A549 (cell line): ENCODE results near the gene AK8. TPM values are rescaled to one million over a fixed set of nuclear protein-coding genes. Genes with fewer than 3 reads are reported as not detected.

Experiments used
- ATAC-seq, 2 experiments: fragments of 200-7000 bp in 1 of 2; fragments of >200 bp in 1 of 2; cut with Nextera tagmentation in 1 of 2; cut with Tn5 transposase in 1 of 2; 3 replicates each; pipeline versions ENCODE4 v1.8.0 to v1.9.1; 2018 to 2020; ENCODE audit warnings: mild to moderate bottlenecking in 1 of 2, moderate library complexity in 1 of 2
- CTCF ChIA-PET: fragments of 300-600 bp; sonication (Branson Sonifier 250); formaldehyde crosslinking; extraction: SDS; loops from one replicate; lab custom pipeline; 2021; ENCODE audit warnings: antibody characterized with exemption, inconsistent platforms; lab: Yijun Ruan, JAX
- POLR2A ChIA-PET: fragments of 350-600 bp; formaldehyde crosslinking; extraction: SDS; loops from one replicate; lab custom pipeline; 2021; ENCODE audit warnings: antibody characterized with exemption, inconsistent platforms; lab: Yijun Ruan, JAX
- DNase-seq, 2 experiments: peaks; one replicate each; pipeline versions ENCODE4 v3.0.0 to v3.0.0-alpha.2; 2011 to 2016; ENCODE audit warnings: low read depth in 1 of 2, low spot score in 1 of 2
- FAIRE-seq: peaks from 2 replicates; lab custom pipeline; 2011; peaks lifted over from hg19 to GRCh38; lab: Jason Lieb, UNC
- H3K27ac ChIP-seq, 2 experiments: fragments of >200 bp; sonication (Bioruptor Twin); formaldehyde crosslinking; 3 replicates each; pipeline ENCODE4 v1.5.1; 2016 to 2017
- H3K4me1 ChIP-seq: fragments of >200 bp; sonication (Bioruptor Twin); formaldehyde crosslinking; 3 replicates; pipeline ENCODE4 v1.6.1; 2016
- H3K4me2 ChIP-seq: fragments of >200 bp; sonication (Bioruptor Twin); formaldehyde crosslinking; 3 replicates; pipeline ENCODE4 v1.6.1; 2016
- H3K4me3 ChIP-seq: fragments of >200 bp; sonication (Bioruptor Twin); formaldehyde crosslinking; 3 replicates; pipeline ENCODE4 v1.5.1; 2016
- H3K9me3 ChIP-seq: fragments of >200 bp; sonication (Bioruptor Twin); formaldehyde crosslinking; 3 replicates; pipeline ENCODE4 v1.6.1; 2016
- BHLHE40 ChIP-seq: IDR thresholded peaks from 2 replicates; pipeline ENCODE4 v1.6.1; 2012; ENCODE audit warnings: low read depth, low read length, inconsistent platforms
- CBX8 ChIP-seq: fragments of 200-600 bp; sonication (generic); IDR thresholded peaks from 2 replicates; pipeline ENCODE4 v1.6.1; 2016
- CEBPB ChIP-seq, 2 experiments: fragments of >200 bp in 1 of 2; sonication (Bioruptor Twin) in 1 of 2; formaldehyde crosslinking in 1 of 2; IDR thresholded peaks; 2 replicates each; pipeline ENCODE4 v1.6.1; 2012 to 2016
- CHD2 ChIP-seq: fragments of 150-350 bp; IDR thresholded peaks from 2 replicates; pipeline ENCODE4 v1.6.1; 2014; ENCODE audit warnings: low read length; ENCODE audit not compliant: partially characterized antibody
- CHD4 ChIP-seq: fragments of 200-600 bp; sonication (generic); IDR thresholded peaks from 2 replicates; pipeline ENCODE4 v1.6.1; 2016; ENCODE audit warnings: antibody characterized with exemption, mild to moderate bottlenecking, borderline replicate concordance
- EHF ChIP-seq: fragments of 250-450 bp; sonication (Bioruptor Pico); IDR thresholded peaks from 2 replicates; pipeline ENCODE4 v1.5.0; 2020; ENCODE audit warnings: mild to moderate bottlenecking
- EP300 ChIP-seq, 2 experiments: fragments of >200 bp; sonication (Bioruptor Twin); formaldehyde crosslinking; IDR thresholded peaks; 2 replicates in 1 of 2; 3 replicates in 1 of 2; pipeline ENCODE4 v1.6.1; 2016 to 2017
- ESRRA ChIP-seq: fragments of 150-350 bp; IDR thresholded peaks from 2 replicates; pipeline ENCODE4 v1.6.1; 2014; ENCODE audit warnings: mild to moderate bottlenecking, low read length, borderline replicate concordance
- FOSL2 ChIP-seq, 2 experiments: fragments of 450-650 bp in 1 of 2; fragments of >200 bp in 1 of 2; sonication (Bioruptor Twin) in 1 of 2; formaldehyde crosslinking; IDR thresholded peaks; 2 replicates each; pipeline versions ENCODE4 v1.5.0 to v1.6.1; 2016 to 2020; ENCODE audit warnings: mild to moderate bottlenecking in 1 of 2, moderate library complexity in 1 of 2
- FOXS1 ChIP-seq: fragments of 250-450 bp; sonication (Bioruptor Pico); IDR thresholded peaks from 2 replicates; pipeline ENCODE4 v1.5.0; 2020; ENCODE audit warnings: mild to moderate bottlenecking, moderate library complexity
- GATA3 ChIP-seq: IDR thresholded peaks from 2 replicates; pipeline ENCODE4 v1.6.1; 2012; ENCODE audit warnings: borderline replicate concordance
- HDAC2 ChIP-seq: fragments of 200-600 bp; sonication (generic); IDR thresholded peaks from 2 replicates; pipeline ENCODE4 v1.6.1; 2016
- HOXB13 ChIP-seq: fragments of 250-450 bp; sonication (Bioruptor Pico); IDR thresholded peaks from 2 replicates; pipeline ENCODE4 v1.5.0; 2020; ENCODE audit warnings: low read depth, mild to moderate bottlenecking, moderate library complexity
- KDM5A ChIP-seq: fragments of 200-600 bp; sonication (generic); IDR thresholded peaks from 2 replicates; pipeline ENCODE4 v1.6.1; 2016; ENCODE audit warnings: antibody characterized with exemption, mild to moderate bottlenecking
- MYC ChIP-seq: IDR thresholded peaks from 2 replicates; pipeline ENCODE4 v1.6.1; 2012; ENCODE audit warnings: mild to moderate bottlenecking, inconsistent platforms, low read length, improper control_type of control experiment, borderline replicate concordance
- NPAS2 ChIP-seq: fragments of 250-450 bp; sonication (Bioruptor Pico); IDR thresholded peaks from 2 replicates; pipeline ENCODE4 v1.8.0; 2022; ENCODE audit warnings: mild to moderate bottlenecking, moderate library complexity, borderline replicate concordance
- NR3C1 ChIP-seq: fragments of >200 bp; sonication (Bioruptor Twin); formaldehyde crosslinking; IDR thresholded peaks from 3 replicates; pipeline ENCODE4 v1.6.1; 2017
- POLR2AphosphoS2 ChIP-seq: conservative IDR thresholded peaks from 2 replicates; pipeline ENCODE4 v1.6.1; 2012; ENCODE audit warnings: low read length, improper control_type of control experiment, inconsistent platforms
- RAD21 ChIP-seq, 2 experiments: fragments of >200 bp in 1 of 2; sonication (Bioruptor Twin) in 1 of 2; formaldehyde crosslinking in 1 of 2; IDR thresholded peaks in 1 of 2; conservative IDR thresholded peaks in 1 of 2; 2 replicates in 1 of 2; 3 replicates in 1 of 2; pipeline ENCODE4 v1.6.1; 2012 to 2018; ENCODE audit warnings: inconsistent platforms in 1 of 2
- RARB ChIP-seq: fragments of 250-450 bp; sonication (Bioruptor Pico); IDR thresholded peaks from 2 replicates; pipeline ENCODE4 v1.8.0; 2021; ENCODE audit warnings: mild to moderate bottlenecking, moderate library complexity
- RCOR1 ChIP-seq: fragments of 150-350 bp; IDR thresholded peaks from 2 replicates; pipeline ENCODE4 v1.6.1; 2014; ENCODE audit warnings: antibody characterized with exemption, low read length, low read depth
- SMC3 ChIP-seq: fragments of >200 bp; sonication (Bioruptor Twin); formaldehyde crosslinking; IDR thresholded peaks from 3 replicates; pipeline ENCODE4 v1.6.1; 2018; ENCODE audit warnings: inconsistent platforms
- SREBF2 ChIP-seq: fragments of 450-650 bp; IDR thresholded peaks from 2 replicates; pipeline ENCODE4 v1.6.1; 2014; ENCODE audit warnings: mild to moderate bottlenecking, moderate library complexity
- WGBS: methylation state at CpG from one replicate; pipeline ENCODE4 v1.1.6; 2017; ENCODE audit errors: missing lambda C conversion rate; 5-methylcytosine and 5-hydroxymethylcytosine counted together
- polyA plus RNA-seq, 4 experiments: library from polyadenylated mRNA; depleted of rRNA in 3 of 4; stranded (reverse); fragments of >200 nt; fragmentation: RNase III in 1 of 4; extraction: RNeasy Plus Mini Kit Qiagen cat#74134 plus additional on column Dnase treatment in 1 of 4; gene quantifications; 2 replicates in 3 of 4; 3 replicates in 1 of 4; pipeline ENCODE4 v1.2.3, GENCODE V29; 2011 to 2017
- TF ChIP-seq, protein P1 (sequence below): fragments of 250-450 bp; sonication (Bioruptor Pico); IDR thresholded peaks from 2 replicates; pipeline ENCODE4 v1.5.0; 2020; ENCODE audit warnings: low read depth, mild to moderate bottlenecking, moderate library complexity
- TF ChIP-seq, protein P2 (sequence below): fragments of 250-450 bp; sonication (Bioruptor Pico); IDR thresholded peaks from 2 replicates; pipeline ENCODE4 v1.5.0; 2021; ENCODE audit warnings: mild to moderate bottlenecking, moderate library complexity, borderline replicate concordance
- TF ChIP-seq, protein P3 (sequence below): IDR thresholded peaks from 2 replicates; pipeline ENCODE4 v1.6.1; 2012; ENCODE audit warnings: low read depth, borderline replicate concordance

AK8 gene
- polyA plus RNA-seq, 2 of the 4 experiments (the other 2 are of a cell fraction): 0.61 to 0.63 TPM

DNA sequence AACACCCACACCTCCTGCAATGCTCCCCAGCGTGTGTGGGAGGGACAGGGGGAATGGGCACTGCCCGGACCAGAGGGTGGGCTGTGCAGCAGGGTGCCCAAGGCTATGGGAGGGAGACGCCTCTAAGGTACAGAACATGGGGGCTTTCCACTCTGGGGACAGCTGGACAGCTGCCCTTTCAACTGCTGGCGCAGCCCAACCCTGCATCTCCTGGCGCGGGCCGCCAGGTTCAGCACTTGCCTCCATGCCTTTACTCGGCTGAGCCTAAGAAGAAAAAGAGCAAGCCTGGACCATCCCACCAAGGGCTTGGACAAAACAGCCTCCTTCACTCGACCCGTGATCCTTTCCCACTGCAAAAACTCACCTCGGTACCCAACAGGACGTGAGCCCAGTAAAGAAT is 15.0 kb downstream of the AK8 start:
- ChIA-PET POLR2A (no interaction called here), CTCF (no interaction called here)
- no peak for FAIRE-seq

DNA sequence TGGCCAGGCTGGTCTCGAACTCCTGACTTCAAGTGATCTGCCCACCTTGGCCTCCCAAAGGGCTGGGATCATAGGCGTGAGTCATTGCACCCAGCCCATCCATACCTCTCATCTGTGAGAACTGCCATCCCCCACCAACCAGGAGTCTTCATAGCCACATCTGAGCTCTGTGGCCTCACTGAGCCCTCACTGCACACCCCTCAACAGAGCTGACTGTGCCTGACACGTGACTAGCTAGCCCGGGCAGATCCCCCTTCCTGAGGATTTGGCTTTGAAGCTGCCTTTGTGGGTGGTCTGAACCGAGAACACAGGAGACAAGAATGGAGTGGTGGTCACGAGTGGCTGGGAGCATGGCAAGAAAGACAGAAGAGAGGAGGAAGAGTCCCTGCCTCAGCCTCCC is 15.6 kb downstream of the AK8 start:
- FAIRE-seq (no peak), ATAC-seq (no peak), DNase-seq (no peak)
- ChIA-PET CTCF (interaction anchor here (0.6 to 1.2 kb wide), 2 partner anchors 116 to 410 kb away, joined by 3 read pairs; no protein-coding TSS in a partner anchor), POLR2A (no interaction called here)
- WGBS: 56% methylated on average over 6 of the region's 6 CpGs
- H3K4me1 ChIP-seq: no peaks in the 10 kb centered on the region
- no peak for TF ChIP-seq RCOR1
- no peaks in the 10 kb centered on the region for H3K9me3 ChIP-seq
- H3K27ac ChIP-seq: no peak overlapping the region
- H3K4me3 ChIP-seq: no peak overlapping the region
- H3K4me2 ChIP-seq: no peak overlapping the region

More for the DNA sequence above, 15.0 kb downstream of the AK8 start:
- H3K4me1 ChIP-seq: no peaks in the 10 kb centered on the region
- no peaks in the 10 kb centered on the region for H3K9me3 ChIP-seq
- DNase-seq: no peak
- no peak for TF ChIP-seq RARB (CRISPR knock-in tag)
- TF ChIP-seq, protein P1, sequence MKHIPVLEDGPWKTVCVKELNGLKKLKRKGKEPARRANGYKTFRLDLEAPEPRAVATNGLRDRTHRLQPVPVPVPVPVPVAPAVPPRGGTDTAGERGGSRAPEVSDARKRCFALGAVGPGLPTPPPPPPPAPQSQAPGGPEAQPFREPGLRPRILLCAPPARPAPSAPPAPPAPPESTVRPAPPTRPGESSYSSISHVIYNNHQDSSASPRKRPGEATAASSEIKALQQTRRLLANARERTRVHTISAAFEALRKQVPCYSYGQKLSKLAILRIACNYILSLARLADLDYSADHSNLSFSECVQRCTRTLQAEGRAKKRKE (CRISPR knock-in tag): no peak
- no peak for TF ChIP-seq CEBPB (IDR thresholded peaks at IDR 0.05)
- no peak for TF ChIP-seq HOXB13 (CRISPR knock-in tag)
- no peak for TF ChIP-seq HDAC2
- no peak for TF ChIP-seq KDM5A
- ATAC-seq: no peak
- no peak overlapping the region for H3K27ac ChIP-seq
- no peak overlapping the region for H3K4me3 ChIP-seq
- WGBS: 64% methylated on average over 9 of the region's 12 CpGs
- H3K4me2 ChIP-seq: no peak overlapping the region

DNA sequence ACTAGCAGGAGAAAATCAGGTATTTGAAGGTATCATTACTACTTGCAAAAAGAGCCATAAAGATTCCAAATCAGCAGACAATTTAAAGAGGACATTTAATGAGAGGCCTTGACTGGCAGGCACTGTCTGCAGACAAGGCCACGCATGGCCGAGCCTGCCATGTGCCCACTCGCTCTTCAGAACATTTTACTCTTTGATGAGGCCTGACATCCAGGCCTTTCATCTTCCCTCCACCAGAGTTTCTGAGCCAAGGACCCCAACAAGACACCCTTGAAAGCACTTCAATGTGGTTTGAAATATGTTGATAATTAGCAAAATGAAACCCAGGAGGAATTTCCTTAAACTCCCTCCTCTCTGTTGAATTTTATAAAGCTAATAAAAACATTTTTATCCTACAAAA is 16.4 kb downstream of the AK8 start:
- no peak for FAIRE-seq
- POLR2A ChIA-PET: no interaction called here
- Histone ChIP-seq H3K4me3 (no peak overlapping the region), H3K4me1 (no peaks in the 10 kb centered on the region), H3K9me3 (no peaks in the 10 kb centered on the region), H3K4me2 (no peak overlapping the region), H3K27ac (no peak overlapping the region)
- CTCF ChIA-PET: interaction anchor here (0.6 to 1.2 kb wide), 2 partner anchors 115 to 409 kb away, joined by 3 read pairs; no protein-coding TSS in a partner anchor
- no peak for TF ChIP-seq BHLHE40
- no peak for TF ChIP-seq ESRRA
- TF ChIP-seq POLR2AphosphoS2: no peak
- no peak for TF ChIP-seq NPAS2
- TF ChIP-seq EP300 (IDR thresholded peaks at IDR 0.05): no peak
- TF ChIP-seq CEBPB (IDR thresholded peaks at IDR 0.05): no peak
- TF ChIP-seq GATA3: no peak
- no peak for TF ChIP-seq FOSL2 (IDR thresholded peaks at IDR 0.05)
- no peak for TF ChIP-seq FOSL2 (CRISPR knock-in tag; IDR thresholded peaks at IDR 0.05)
- 81% methylated on average over 3 of the region's 3 CpGs for WGBS
- no peak for ATAC-seq
- no peak for DNase-seq

DNA sequence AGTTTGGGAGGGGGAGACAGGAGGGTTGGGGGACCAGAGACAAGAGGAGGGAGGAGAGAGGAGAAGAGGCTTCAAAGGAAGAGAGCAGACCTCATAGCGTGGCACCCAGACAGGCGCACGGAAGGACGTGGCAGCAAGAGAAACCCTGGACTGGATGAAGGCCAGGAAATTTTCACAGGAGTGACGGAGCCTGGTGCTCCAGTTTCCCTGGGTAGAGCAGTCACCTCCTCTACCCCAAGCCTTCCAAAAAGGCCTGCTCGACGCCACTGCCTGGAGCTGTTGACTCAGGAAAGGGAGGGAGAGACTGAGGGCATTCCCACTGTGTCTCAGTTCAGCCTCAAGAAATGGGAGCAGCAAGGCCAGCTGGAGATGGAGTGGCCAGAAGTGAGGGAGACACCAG is 19.3 kb downstream of the AK8 start:
- ChIA-PET CTCF (interaction anchor here (1.4 kb wide), 1 partner anchor 12 kb away, joined by 4 read pairs; no protein-coding TSS in a partner anchor), POLR2A (interaction anchor here (0.6 kb wide), 1 partner anchor 43 kb away, joined by 3 read pairs; no protein-coding TSS in a partner anchor)
- TF ChIP-seq EP300 (IDR thresholded peaks at IDR 0.05) (no peak), SMC3 (no peak), SREBF2 (no peak), ESRRA (no peak), CHD4 (no peak), MYC (no peak), FOXS1 (CRISPR knock-in tag) (no peak), NR3C1 (no peak), EHF (CRISPR knock-in tag) (no peak), CBX8 (no peak), RAD21 (conservative IDR thresholded peaks at IDR 0.05 in 1 of 2, IDR thresholded peaks at IDR 0.05 in 1 of 2) (no peak), KDM5A (no peak), CHD2 (no peak), GATA3 (no peak)
- TF ChIP-seq, protein P2, sequence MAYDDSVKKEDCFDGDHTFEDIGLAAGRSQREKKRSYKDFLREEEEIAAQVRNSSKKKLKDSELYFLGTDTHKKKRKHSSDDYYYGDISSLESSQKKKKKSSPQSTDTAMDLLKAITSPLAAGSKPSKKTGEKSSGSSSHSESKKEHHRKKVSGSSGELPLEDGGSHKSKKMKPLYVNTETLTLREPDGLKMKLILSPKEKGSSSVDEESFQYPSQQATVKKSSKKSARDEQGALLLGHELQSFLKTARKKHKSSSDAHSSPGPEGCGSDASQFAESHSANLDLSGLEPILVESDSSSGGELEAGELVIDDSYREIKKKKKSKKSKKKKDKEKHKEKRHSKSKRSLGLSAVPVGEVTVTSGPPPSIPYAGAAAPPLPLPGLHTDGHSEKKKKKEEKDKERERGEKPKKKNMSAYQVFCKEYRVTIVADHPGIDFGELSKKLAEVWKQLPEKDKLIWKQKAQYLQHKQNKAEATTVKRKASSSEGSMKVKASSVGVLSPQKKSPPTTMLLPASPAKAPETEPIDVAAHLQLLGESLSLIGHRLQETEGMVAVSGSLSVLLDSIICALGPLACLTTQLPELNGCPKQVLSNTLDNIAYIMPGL (CRISPR knock-in tag): no peak
- TF ChIP-seq, protein P3, sequence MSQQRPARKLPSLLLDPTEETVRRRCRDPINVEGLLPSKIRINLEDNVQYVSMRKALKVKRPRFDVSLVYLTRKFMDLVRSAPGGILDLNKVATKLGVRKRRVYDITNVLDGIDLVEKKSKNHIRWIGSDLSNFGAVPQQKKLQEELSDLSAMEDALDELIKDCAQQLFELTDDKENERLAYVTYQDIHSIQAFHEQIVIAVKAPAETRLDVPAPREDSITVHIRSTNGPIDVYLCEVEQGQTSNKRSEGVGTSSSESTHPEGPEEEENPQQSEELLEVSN: no peak
- TF ChIP-seq, all 56 proteins: peak for 0
- H3K4me3 ChIP-seq: no peak overlapping the region
- DNase-seq (no peak), ATAC-seq (no peak), FAIRE-seq (no peak)
- H3K4me2 ChIP-seq: no peak overlapping the region
- H3K4me1 ChIP-seq: no peaks in the 10 kb centered on the region
- H3K9me3 ChIP-seq: no peaks in the 10 kb centered on the region
- H3K27ac ChIP-seq: no peak overlapping the region
- 63% methylated on average over 7 of the region's 7 CpGs for WGBS
